GM18502 (cell line): ENCODE data around the gene AKIP1.
"Not testable (repeated sequence)": the region's sequence is repeated elsewhere in the genome, so short reads cannot be mapped to it uniquely, and the experiment has no call there.

ENCODE experiments used
- ATAC-seq: cut with Tn5 transposase; IDR thresholded peaks from one replicate; pipeline ENCODE4 v1.9.1; 2021; ENCODE audit warnings: mild to moderate bottlenecking; ENCODE audit not compliant: unreplicated experiment, poor library complexity

Gene AKIP1

GRCh38 chr11:8913961-8914660 is 3.1 kb downstream of the AKIP1 start:
- no peak for ATAC-seq

- ATAC-seq = no peak
Measured at GRCh38 chr11:8914661-8915018, 3.7 kb downstream of the AKIP1 start.

DNA sequence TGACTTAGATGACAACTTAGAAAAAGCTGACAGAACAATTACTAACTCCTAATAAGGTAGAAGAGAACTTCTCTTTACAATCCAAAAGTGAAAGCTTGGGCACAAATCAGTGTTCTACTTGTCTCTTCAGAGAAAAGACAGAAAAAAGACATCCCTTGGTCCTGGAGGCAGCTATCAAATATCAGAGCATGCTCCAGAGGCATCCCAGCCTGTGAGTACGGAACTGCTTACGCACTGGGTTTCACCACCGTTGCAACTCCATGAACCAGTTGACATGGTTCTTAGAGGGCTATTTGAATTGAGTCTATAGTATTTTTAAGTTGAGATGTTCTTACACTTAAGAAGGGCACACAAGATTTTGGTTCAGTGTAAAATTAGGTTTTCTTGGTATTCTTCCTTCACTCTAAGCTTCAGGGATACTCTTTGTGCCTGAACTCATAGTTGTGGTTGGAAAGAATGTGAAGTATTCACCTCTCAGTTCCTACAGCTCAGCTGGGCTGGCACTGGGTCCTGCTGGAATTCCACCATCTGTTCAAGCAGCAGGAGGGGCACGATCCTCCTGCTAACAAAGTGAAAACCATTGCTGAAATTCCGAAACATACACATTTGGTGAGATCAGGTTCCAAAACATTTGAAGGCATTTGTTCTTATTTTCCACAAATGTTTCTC is 6.3 kb downstream of the AKIP1 start:
- no peak for ATAC-seq

DNA sequence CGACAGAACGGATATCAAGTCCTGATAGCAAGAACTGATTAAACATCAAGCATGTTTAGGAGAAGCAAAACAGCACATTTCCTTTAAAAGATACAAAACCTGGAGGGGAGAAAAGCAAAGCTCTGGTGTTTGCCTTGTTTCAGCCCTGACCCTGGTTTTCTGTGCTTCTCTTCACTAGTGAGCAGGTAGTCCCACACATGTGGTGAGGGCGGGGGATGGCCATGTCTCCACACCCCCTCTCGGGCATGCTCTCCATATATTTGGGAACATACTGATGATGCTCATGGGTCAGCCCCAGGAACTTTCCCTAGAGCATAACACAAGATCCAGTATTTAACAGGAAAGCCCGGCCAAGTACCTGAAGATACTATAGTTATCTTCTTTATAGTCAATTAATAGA is 11.7 kb downstream of the AKIP1 start:
- no peak for ATAC-seq

DNA sequence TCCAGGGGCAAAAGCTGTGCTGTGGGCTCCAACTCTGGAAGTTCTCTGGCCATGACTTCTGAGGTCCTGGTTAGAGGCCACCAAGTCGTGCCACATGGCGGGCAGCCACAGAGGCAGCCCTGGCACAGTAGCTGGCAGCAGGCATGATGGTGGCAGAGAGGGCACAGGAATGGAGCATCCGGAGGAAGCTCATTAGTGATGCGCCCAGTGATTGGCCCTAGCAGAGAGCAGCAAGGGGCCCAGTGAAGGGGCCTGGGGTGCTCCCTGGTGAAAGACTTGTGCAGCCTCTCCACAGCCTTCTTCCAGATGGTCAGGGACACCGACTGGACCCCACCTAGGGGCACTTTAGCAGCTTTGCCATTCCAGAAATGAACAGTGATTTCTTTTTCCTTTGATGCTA is 14.7 kb downstream of the AKIP1 start:
- no peak for ATAC-seq

- no peak for ATAC-seq
Measured at GRCh38 chr11:8926236-8926635, 15.2 kb downstream of the AKIP1 start.

GRCh38 chr11:8927233-8927632 is 16.2 kb downstream of the AKIP1 start:
- no peak for ATAC-seq

GRCh38 chr11:8928205-8928604 is 17.2 kb downstream of the AKIP1 start:
- no peak for ATAC-seq

DNA sequence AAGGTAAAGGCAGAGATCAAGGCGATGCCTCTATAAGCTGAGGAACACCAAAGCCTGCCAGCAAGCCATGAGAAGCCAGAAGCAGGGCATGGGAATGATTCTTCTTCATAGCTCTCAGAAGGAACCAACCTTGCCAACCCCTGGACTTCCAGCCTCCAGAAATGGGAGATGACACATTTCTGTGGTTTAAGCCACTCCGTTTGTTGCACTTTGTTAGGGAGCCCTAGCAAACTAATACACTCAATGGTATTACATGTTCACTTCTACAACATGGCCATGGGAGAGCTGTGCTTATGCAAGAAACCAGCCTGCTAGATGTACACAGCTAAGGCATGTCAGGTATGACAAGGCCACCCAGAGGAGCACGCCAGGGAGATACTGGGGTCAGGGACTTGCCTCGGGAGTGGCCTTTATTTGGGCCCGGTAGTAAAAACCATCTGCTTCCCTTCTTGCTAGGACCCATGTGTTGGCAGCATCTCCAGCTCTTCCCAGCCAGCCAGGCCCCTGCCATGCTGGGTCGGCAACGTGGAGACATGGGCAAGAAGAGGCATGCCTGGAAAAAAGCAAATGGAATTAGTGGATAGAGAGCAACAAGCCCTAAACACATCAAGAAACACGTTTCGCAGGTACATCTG is 18.1 kb downstream of the AKIP1 start:
- no peak for ATAC-seq

- ATAC-seq = no peak
Measured at GRCh38 chr11:8930456-8931175, 19.6 kb downstream of the AKIP1 start.

DNA sequence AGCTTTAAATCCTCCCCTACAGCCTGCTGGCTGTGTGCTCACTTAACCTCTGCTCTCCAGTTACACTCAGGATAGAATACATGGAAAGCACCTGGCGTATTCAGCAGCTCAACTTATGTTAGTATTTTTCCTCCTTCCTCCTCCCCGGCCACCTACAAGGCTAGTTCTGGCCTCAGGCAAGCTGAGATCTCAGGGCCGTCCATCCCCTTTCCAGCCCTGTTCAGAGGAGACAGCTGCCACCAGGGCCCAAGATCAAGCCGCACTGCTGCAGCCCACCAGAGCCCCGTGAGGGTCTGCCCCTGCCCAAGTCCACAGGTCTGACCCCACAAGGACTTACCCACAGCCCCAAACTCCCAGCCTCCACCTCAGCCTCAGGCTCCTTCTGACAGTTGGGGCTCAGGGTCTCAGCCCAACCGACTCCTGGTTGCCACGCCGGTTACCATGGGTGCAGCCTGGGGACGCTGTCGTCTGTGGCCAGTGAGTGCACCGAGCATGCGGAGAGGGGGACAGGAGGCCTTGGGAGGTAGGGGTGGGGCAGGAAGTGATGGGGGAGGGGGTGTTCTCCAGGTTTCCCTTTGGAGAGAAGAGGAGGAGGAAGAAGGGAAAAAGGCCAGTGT is 21.7 kb downstream of the AKIP1 start, which contains the start of gene C11orf16:
TSS of gene C11orf16 (minus strand) at position 384 of the 617 bp plus-strand sequence. CDS start 639 bp downstream, outside the sequence.
- no peak for ATAC-seq

- no peak for ATAC-seq
Measured at GRCh38 chr11:8933931-8934330, 22.9 kb downstream of the AKIP1 start.

- no peak for ATAC-seq
Measured at GRCh38 chr11:8934742-8935488, 23.9 kb downstream of the AKIP1 start.

DNA sequence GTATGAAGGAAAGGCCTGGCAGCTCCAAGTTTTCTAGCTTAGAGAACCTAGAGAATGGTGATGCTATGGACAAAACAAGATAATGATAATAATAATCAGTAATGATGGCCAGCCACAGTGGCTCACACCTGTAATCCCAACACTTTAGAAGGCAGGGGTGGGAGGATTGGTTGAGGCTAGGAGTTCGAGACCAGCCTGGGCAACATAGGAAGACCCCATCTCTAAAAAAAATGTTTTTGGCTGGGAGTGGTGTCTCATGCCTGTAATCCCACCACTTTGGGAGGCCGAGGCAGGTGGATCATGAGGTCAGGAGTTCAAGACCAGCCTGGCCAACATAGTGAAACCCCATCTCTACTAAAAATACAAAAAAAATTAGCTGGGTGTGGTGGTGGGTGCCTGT is 24.8 kb downstream of the AKIP1 start:
- ATAC-seq = not testable (repeated sequence)

- ATAC-seq = no peak
Measured at GRCh38 chr11:8937159-8937558, 26.2 kb downstream of the AKIP1 start.

DNA sequence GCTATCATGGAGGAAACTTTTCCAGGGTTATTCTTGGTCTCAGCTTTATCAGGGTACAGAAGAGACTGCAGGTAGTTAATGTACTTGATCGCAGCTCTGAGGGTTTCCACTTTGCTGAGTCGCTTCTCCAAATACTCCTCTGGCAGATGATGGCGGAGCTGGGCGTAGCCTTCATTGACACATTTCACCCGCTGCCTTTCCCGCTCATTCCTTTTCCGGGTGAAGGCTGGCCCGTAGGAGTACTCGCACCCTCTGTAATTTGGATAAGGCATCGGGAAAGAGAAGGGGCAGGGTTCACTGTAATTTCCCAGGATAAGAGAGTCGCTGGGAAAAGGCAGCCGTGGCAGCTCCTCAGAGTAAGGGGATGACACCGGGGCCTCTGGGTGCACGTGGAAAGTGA is 26.7 kb downstream of the AKIP1 start:
- no peak for ATAC-seq

DNA sequence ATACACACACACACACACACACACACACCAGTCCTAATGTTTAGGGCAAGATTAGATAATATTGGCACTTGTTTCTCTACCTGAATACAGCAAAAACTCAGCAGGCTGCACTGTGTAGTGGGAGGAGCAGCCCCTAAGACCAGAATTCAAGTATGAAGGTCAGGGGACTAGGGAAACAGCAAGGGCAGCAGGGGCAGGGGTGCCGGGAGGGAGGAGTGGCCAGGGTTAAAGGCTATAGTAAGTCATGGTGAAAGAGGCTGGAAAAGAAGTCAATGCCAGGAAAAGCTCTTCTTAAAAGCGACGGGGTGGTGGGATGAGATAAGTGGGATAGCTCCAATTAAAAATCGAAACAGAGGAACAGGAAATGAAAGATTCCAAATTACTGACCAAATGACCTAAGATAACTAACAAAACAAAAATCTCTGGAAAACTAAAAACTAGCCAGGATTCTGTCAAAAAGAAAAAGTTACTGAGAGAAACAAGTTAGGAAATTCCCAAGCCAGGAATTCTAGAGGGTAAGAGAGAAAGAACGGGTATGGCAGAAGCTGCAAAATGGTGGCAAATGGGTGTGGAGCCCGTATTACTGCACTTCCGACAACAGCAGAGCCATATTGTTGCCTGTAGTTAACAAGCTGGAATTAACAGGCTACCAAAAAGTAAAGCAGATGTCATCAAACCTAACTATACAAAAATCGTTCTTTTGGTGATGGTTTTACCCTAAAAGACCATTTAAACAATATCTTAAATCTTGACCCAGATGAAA is 30.5 kb downstream of the AKIP1 start:
- no peak for ATAC-seq

DNA sequence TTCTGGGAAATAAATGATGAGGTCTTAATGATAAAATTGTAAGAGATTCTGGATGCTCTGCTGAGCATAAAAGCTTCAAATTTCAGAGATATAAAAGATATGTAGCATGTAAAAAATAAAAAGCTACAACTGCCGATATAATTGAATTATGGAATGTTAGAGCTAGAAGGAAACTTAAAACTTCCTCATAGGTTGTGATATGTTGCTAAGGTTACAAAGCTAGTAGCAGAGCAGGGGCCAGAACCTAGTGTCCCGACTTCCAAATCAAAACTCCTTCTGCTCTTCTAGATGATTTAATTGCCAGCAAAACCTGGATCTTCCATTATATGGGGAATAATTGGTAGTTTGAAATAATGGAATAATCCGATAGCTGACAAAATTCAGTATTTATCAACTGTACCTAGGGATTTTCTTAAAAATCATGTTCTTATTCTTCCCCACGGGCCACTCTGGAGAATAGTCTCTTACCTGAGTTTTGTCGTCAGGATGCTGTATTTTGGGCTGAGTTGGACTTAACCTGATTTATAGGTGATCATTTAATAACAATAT is 31.6 kb downstream of the AKIP1 start, which contains the start of gene ASCL3:
TSS of gene ASCL3 (minus strand) at position 499 of the 549 bp plus-strand sequence. CDS start 4,855 bp downstream, outside the sequence.
- no peak for ATAC-seq
